Sigmoid colon (tissue), 7 donors: Measurements from ENCODE around the gene NKX1-1. TPM values are rescaled to one million over a fixed set of nuclear protein-coding genes. Genes with fewer than 3 reads are reported as not detected.
"Not testable (repeated sequence)": the region's sequence is repeated elsewhere in the genome, so short reads cannot be mapped to it uniquely, and the experiment has no call there.

Source experiments
- DNase-seq: peaks from one replicate; pipeline ENCODE4 v3.0.0-alpha.2; 2019
- H3K27ac ChIP-seq, 4 donors: fragments of 200-600 bp; sonication (generic); one replicate each; pipeline ENCODE4 v1.5.1; 2016 to 2019; ENCODE audit warnings: mild to moderate bottlenecking in 1 of 4
- H3K27me3 ChIP-seq, 3 donors: fragments of 200-600 bp; sonication (generic); one replicate each; pipeline ENCODE4 v1.5.1; 2019; ENCODE audit warnings: mild to moderate bottlenecking in 1 of 3
- H3K36me3 ChIP-seq, 4 donors: fragments of 200-600 bp; sonication (generic); one replicate each; pipeline ENCODE4 v1.5.1; 2016 to 2019
- H3K4me1 ChIP-seq, 4 donors: fragments of 200-600 bp; sonication (generic); one replicate each; pipeline ENCODE4 v1.5.1; 2017 to 2019
- H3K4me3 ChIP-seq, 4 donors: fragments of 200-600 bp; sonication (generic); one replicate each; pipeline ENCODE4 v1.5.1; 2017 to 2019; ENCODE audit warnings: mild to moderate bottlenecking in 2 of 4, moderate library complexity in 1 of 4
- H3K9me3 ChIP-seq, 4 donors: fragments of 200-600 bp in 3 of 4; sonication (generic) in 3 of 4; one replicate each; pipeline versions ENCODE4 v1.5.1 to v1.6.1; 2013 to 2019
- EP300 ChIP-seq, 4 donors: sonication (generic); formaldehyde crosslinking; IDR thresholded peaks; one replicate each; pipeline ENCODE4 v1.6.1; 2017; ENCODE audit warnings: antibody characterized with exemption in 4 of 4
- POLR2A ChIP-seq, 2 donors: fragments of 450-650 bp; IDR thresholded peaks; one replicate each; pipeline ENCODE4 v1.6.1; 2016; ENCODE audit warnings: antibody characterized with exemption in 2 of 2, mild to moderate bottlenecking in 2 of 2, moderate library complexity in 2 of 2
- POLR2AphosphoS5 ChIP-seq, 4 donors: sonication (generic); formaldehyde crosslinking; IDR thresholded peaks; one replicate each; pipeline ENCODE4 v1.6.1; 2017; ENCODE audit warnings: antibody characterized with exemption in 4 of 4
- WGBS, 2 donors: extraction: QIAGEN DNeasy Blood & Tissue Kit; methylation state at CpG; one replicate each; pipeline ENCODE4 v1.1.7; 2013; 5-methylcytosine and 5-hydroxymethylcytosine counted together
- intact Hi-C: fragments of 100-400 bp; cut with DNase I; formaldehyde crosslinking; loops from one replicate; pipeline ENCODE4 v1.15.1; 2023
- polyA plus RNA-seq, 3 donors: library from polyadenylated mRNA; stranded (reverse); fragments of 200-250 nt; gene quantifications; one replicate each; pipeline ENCODE4 v1.2.3, GENCODE V29; 2013
- total RNA-seq, 4 donors: library from RNA; depleted of rRNA; stranded (reverse); fragments of >200 nt; gene quantifications; one replicate each; pipeline ENCODE4 v1.1.0, GENCODE V29; 2016
- TF ChIP-seq, protein P1 (sequence below), 4 experiments: fragments of 450-650 bp in 3 of 4; fragments of 200-600 bp in 1 of 4; IDR thresholded peaks; one replicate each; pipeline ENCODE4 v1.5.1; 2016 to 2019; ENCODE audit warnings: antibody characterized with exemption in 4 of 4, mild to moderate bottlenecking in 3 of 4, moderate library complexity in 2 of 4
- donor health status: healthy with polysubstance abuse.
- donor health status: Bipolar disorder and iron deficiency.
- donor health status: healthy.

Gene NKX1-1
- total and polyA plus RNA-seq, 7 donors: not detected

DNA sequence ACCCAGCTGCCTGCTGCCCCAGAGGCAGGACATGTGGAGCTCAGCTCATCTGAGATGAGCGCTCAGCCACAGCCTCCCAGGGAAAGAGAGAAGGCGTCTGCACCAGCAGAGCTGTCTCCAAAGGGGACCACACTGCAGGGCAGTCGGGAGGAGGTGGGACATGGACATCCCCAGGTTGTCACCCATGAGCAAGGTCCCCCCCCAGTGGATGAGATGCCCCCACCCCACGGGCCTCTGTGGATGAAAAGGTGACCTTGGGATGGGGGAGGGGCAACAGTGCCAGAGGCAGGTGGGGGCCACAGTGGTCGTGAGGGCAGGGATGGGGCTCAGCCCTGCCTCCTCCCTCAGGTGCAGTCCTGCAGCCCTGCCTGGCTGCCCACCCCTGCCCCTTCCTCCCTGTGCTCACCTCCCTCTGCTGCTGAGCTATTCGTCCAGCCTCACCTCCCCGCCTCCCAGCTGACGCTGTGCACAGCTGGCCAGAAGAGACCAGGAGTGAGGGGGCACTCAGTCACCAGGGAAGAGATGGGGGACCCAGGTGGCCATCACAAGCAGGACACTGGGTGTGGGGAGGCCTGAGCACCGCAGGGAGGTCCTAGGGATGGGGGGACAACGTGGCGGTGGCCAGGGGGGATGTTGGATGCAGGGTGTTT, 9.3 kb downstream of the NKX1-1 start:
- Histone ChIP-seq H3K4me1 (peaks cover 0 to under 1% (median under 1%) of the 10 kb centered on the region in 4 donors), H3K9me3 (no peaks in the 10 kb centered on the region), H3K27me3 (peaks cover 17 to 22% (median 18%) of the 10 kb centered on the region in 3 donors), H3K4me3 (no peak overlapping the region), H3K27ac (no peak overlapping the region), H3K36me3 (peaks cover 0 to 24% (median 5%) of the 10 kb centered on the region in 4 donors)
- DNase-seq: peak; percentile 48
- intact Hi-C loops: no loop called here
- TF ChIP-seq EP300 (IDR thresholded peaks at IDR 0.05) (no peak), POLR2AphosphoS5 (IDR thresholded peaks at IDR 0.05) (no peak), POLR2A (IDR thresholded peaks at IDR 0.05) (no peak)
- TF ChIP-seq, protein P1, sequence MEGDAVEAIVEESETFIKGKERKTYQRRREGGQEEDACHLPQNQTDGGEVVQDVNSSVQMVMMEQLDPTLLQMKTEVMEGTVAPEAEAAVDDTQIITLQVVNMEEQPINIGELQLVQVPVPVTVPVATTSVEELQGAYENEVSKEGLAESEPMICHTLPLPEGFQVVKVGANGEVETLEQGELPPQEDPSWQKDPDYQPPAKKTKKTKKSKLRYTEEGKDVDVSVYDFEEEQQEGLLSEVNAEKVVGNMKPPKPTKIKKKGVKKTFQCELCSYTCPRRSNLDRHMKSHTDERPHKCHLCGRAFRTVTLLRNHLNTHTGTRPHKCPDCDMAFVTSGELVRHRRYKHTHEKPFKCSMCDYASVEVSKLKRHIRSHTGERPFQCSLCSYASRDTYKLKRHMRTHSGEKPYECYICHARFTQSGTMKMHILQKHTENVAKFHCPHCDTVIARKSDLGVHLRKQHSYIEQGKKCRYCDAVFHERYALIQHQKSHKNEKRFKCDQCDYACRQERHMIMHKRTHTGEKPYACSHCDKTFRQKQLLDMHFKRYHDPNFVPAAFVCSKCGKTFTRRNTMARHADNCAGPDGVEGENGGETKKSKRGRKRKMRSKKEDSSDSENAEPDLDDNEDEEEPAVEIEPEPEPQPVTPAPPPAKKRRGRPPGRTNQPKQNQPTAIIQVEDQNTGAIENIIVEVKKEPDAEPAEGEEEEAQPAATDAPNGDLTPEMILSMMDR (IDR thresholded peaks at IDR 0.05): no peak
- 94 to 97% methylated on average over 11 of the region's 11 CpGs for WGBS, 2 donors

DNA sequence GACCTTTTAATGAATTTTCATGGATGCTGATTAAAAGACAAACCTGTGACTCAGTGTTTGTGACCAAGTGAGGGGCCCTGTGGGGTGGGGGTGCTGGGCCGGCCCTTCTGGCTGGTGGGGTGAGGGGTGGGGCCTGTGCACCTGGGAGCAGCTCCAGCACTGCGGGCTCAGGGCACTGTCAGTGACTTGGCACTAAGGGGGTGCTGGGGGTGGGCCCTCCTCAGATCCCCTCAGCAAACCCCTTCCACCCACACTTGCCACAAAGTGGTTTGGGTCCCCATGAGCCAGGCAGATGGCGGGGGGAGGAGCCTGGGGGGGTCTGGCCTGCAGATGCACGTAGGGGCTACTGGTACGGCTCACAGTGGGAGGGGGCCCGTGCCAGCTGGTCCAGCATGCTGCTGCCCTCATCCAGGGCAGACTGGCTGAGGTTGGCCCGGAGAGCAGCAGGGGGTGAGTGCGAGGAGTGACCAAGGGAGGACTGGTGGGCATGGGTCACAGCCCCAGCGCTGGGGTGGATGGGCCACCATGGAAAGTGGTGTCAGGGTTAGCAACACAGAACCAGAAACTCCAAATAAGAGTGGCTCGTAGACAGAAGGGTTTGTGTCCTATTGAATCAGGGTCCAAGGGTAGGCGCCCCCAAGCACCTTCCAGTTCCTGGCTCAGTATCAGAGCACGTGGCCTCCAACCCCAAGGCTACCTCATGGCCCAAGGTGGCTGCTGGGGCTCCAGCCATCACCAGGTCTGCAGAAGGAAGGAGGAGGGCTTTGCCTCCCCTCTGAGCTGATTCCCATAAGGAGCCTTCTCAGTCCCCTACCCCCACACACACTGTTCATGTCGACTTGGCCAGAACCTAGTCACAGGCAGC, 10.1 kb downstream of the NKX1-1 start:
- Histone ChIP-seq H3K4me1 (no peaks in the 10 kb centered on the region), H3K36me3 (peaks cover 0 to 32% (median 5%) of the 10 kb centered on the region in 4 donors), H3K27me3 (peaks cover 10 to 14% (median 10%) of the 10 kb centered on the region in 3 donors), H3K9me3 (no peaks in the 10 kb centered on the region), H3K4me3 (no peak overlapping the region), H3K27ac (no peak overlapping the region)
- DNase-seq: peak; percentile 57
- TF ChIP-seq POLR2A (IDR thresholded peaks at IDR 0.05): no peak
- no peak for TF ChIP-seq POLR2AphosphoS5 (IDR thresholded peaks at IDR 0.05)
- TF ChIP-seq EP300 (IDR thresholded peaks at IDR 0.05): no peak
- intact Hi-C loops: no loop called here
- WGBS, 2 donors: 79 to 88% methylated on average over 13 of the region's 13 CpGs

DNA sequence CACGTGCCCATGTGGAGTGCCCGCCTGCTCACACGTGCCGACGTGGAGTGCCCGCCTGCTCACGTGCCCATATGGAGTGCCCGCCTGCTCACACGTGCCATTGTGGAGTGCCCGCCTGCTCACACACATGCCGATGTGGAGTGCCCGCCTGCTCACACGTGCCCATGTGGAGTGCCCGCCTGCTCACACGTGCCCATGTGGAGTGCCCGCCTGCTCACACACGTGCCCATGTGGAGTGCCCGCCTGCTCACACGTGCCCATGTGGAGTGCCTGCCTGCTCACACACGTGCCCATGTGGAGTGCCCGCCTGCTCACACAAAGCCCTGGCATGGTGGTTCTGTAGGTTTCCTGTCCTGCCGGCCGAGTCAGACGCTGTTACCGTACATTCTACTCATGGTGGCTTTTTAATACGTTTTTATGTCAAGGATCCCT, 10.8 kb downstream of the NKX1-1 start:
- H3K27me3 ChIP-seq, intact Hi-C loops, H3K4me1 ChIP-seq, H3K9me3 ChIP-seq, H3K27ac ChIP-seq, H3K4me3 ChIP-seq: not testable (repeated sequence)
- DNase-seq: peak; percentile 28
- H3K36me3 ChIP-seq: peaks cover 0 to 35% (median 5%) of the 10 kb centered on the region in 4 donors
- WGBS, 2 donors: 98% methylated on average over 26 of the region's 26 CpGs

DNA sequence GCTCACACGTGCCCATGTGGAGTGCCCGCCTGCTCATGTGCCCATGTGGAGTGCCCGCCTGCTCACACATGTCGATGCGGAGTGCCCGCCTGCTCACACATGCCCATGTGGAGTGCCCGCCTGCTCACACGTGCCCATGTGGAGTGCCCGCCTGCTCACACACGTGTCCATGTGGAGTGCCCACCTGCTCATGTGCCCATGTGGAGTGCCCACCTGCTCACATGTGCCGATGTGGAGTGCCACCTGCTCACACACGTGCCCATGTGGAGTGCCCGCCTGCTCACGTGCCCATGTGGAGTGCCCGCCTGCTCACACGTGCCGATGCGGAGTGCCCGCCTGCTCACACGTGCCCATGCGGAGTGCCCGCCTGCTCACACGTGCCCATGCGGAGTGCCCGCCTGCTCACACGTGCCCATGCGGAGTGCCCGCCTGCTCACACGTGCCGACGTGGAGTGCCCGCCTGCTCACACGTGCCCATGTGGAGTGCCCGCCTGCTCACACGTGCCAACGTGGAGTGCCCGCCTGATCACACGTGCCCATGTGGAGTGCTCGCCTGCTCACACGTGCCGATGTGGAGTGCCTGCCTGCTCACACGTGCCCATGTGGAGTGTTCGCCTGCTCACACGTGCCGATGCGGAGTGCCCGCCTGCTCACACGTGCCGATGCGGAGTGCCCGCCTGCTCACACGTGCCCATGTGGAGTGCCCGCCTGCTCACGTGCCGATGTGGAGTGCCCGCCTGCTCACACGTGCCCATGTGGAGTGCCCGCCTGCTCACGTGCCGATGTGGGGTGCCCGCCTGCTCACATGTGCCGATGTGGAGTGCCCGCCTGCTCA, 11.5 kb downstream of the NKX1-1 start:
- WGBS, 2 donors: 95% methylated on average over 54 to 57 of the region's 63 CpGs
- peak; percentile 19 for DNase-seq
- H3K4me1 ChIP-seq, H3K27ac ChIP-seq, intact Hi-C loops, H3K27me3 ChIP-seq, H3K9me3 ChIP-seq, H3K4me3 ChIP-seq: not testable (repeated sequence)
- peaks cover 0 to 35% (median 5%) of the 10 kb centered on the region in 4 donors for H3K36me3 ChIP-seq

DNA sequence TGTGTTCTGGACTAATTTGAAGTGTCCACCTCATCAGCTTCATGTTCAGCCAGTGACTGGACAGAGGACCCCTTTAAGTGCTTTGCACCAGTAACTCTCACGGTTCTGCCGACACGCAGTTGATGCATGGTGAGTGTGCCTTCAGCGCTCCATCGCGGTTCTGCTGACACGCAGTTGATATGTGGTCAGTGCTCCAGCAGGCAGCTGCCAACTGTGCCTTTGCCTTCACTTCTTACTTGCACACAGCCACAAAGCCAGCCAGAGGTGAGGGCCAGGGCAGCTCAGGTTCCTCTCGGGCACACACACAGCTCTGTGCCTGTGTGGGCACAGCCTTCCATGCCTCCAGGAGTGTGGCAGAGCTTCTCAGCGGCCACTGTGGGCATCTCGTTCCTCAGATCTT, 12.4 kb downstream of the NKX1-1 start:
- peaks cover 0 to 39% (median 5%) of the 10 kb centered on the region in 4 donors for H3K36me3 ChIP-seq
- no peak overlapping the region for H3K4me3 ChIP-seq
- peak; percentile 62 for DNase-seq
- H3K4me1 ChIP-seq: no peaks in the 10 kb centered on the region
- H3K27ac ChIP-seq: no peak overlapping the region
- intact Hi-C loops: no loop called here
- TF ChIP-seq POLR2A (IDR thresholded peaks at IDR 0.05): no peak
- TF ChIP-seq, protein P1 (IDR thresholded peaks at IDR 0.05): no peak
- no peaks in the 10 kb centered on the region for H3K9me3 ChIP-seq
- no peaks in the 10 kb centered on the region for H3K27me3 ChIP-seq
- WGBS, 2 donors: 97% methylated on average over 10 of the region's 10 CpGs

DNA sequence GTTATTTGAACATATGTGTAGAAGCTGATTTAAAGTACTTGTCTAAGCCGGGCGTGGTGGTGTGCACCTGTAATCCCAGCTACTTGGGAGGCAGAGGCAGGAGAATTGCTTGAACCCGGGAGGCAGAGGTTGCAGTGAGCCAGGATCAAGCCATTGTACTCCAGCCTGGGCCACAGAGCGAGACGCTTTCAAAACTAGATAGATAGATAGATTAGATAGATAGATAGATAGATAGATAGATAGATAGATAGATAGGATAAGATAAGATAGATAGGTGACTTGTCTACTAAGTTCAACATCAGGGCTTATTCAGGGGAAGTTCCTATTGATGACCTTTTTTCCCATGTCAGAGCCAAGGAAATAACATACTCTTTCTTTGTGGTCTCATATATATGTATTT, 12.9 kb downstream of the NKX1-1 start:
- H3K4me1 ChIP-seq, H3K4me3 ChIP-seq, intact Hi-C loops, H3K9me3 ChIP-seq, DNase-seq, H3K27ac ChIP-seq, H3K27me3 ChIP-seq: not testable (repeated sequence)
- 97 to 99% methylated on average over 5 of the region's 5 CpGs for WGBS, 2 donors
- H3K36me3 ChIP-seq: peaks cover 0 to 44% (median 5%) of the 10 kb centered on the region in 4 donors
